C4-2B (cell line): Measurements from ENCODE around the gene CFAP107.

Experiments
- ZFX ChIP-seq: fragments of 450-650 bp; IDR thresholded peaks from 2 replicates; pipeline ENCODE4 v1.6.1; 2017
- TF ChIP-seq, protein P1 (sequence below): fragments of 450-650 bp; conservative IDR thresholded peaks from 2 replicates; pipeline ENCODE4 v1.5.1; 2017; ENCODE audit warnings: mild to moderate bottlenecking

DNA sequence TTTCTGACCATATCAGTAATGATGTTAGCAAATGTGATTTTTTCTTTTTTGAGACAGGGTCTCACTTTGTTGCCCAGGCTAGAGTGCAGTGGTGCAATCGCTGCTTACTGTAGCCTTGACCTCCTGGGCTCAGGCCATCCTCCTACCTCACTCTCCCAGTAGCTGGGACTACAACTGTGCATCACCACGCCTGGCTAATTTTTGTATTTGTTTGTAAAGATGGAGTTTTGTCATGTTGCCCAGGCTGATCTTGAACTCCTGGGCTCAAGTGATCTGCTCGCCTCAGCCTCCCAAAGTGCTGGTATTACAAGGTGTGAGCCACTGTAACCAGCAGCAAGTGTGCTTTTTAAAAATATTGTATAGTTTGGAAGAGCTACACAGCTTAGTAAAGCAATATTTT lies 4.1 kb upstream of the CFAP107 start:
- TF ChIP-seq, protein P1, sequence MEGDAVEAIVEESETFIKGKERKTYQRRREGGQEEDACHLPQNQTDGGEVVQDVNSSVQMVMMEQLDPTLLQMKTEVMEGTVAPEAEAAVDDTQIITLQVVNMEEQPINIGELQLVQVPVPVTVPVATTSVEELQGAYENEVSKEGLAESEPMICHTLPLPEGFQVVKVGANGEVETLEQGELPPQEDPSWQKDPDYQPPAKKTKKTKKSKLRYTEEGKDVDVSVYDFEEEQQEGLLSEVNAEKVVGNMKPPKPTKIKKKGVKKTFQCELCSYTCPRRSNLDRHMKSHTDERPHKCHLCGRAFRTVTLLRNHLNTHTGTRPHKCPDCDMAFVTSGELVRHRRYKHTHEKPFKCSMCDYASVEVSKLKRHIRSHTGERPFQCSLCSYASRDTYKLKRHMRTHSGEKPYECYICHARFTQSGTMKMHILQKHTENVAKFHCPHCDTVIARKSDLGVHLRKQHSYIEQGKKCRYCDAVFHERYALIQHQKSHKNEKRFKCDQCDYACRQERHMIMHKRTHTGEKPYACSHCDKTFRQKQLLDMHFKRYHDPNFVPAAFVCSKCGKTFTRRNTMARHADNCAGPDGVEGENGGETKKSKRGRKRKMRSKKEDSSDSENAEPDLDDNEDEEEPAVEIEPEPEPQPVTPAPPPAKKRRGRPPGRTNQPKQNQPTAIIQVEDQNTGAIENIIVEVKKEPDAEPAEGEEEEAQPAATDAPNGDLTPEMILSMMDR, result no peak
- TF ChIP-seq ZFX, result no peak
